Activated CD4-positive, alpha-beta memory T cell treated with anti-CD3 and anti-CD28 coated beads, Interleukin-2, amount 10 ng/mL, durations not matched to agents 7 days and 5 days (primary cell): ENCODE data around the gene FUOM. TPM values are rescaled to one million over a fixed set of nuclear protein-coding genes. Genes with fewer than 3 reads are reported as not detected.
"Not testable (repeated sequence)": the region's sequence is repeated elsewhere in the genome, so short reads cannot be mapped to it uniquely, and the experiment has no call there.

Source experiments
- CTCF ChIA-PET: fragments of 350-600 bp; sonication (Branson Sonifier 250); formaldehyde crosslinking; loops from one replicate; lab custom pipeline; 2021; ENCODE audit warnings: antibody characterized with exemption, inconsistent platforms; lab: Charles Lee
- POLR2A ChIA-PET: fragments of 350-600 bp; sonication (Branson Sonifier 250); formaldehyde crosslinking; loops from one replicate; lab custom pipeline; 2021; ENCODE audit warnings: antibody characterized with exemption; lab: Charles Lee
- DNase-seq: peaks from one replicate; pipeline ENCODE4 v3.0.0-alpha.2; 2020
- H3K27ac Mint-ChIP-seq: one replicate; pipeline ENCODE4 v1.8.0; 2021; ENCODE audit warnings: mild to moderate bottlenecking, mixed read lengths
- H3K27me3 Mint-ChIP-seq: one replicate; pipeline ENCODE4 v1.8.0; 2021; ENCODE audit warnings: mixed read lengths
- H3K36me3 Mint-ChIP-seq: one replicate; pipeline ENCODE4 v1.8.0; 2021; ENCODE audit warnings: low read depth, mixed read lengths
- H3K4me1 Mint-ChIP-seq: one replicate; pipeline ENCODE4 v1.8.0; 2021; ENCODE audit warnings: mixed read lengths
- H3K4me3 Mint-ChIP-seq: one replicate; pipeline ENCODE4 v1.8.0; 2021; ENCODE audit warnings: mild to moderate bottlenecking, mixed read lengths
- H3K9me3 Mint-ChIP-seq: one replicate; pipeline ENCODE4 v1.8.0; 2021; ENCODE audit warnings: mixed read lengths
- total RNA-seq, 2 experiments: library from RNA; stranded (reverse); gene quantifications; one replicate each; pipeline ENCODE4 v1.2.3, GENCODE V29; 2021

FUOM gene
- total RNA-seq, 2 experiments from 2014 or later = 11.2 to 11.4 TPM

GRCh38 chr10:133327651-133328357 lies 30.0 kb downstream of the FUOM start:
- no peak overlapping the region for H3K27ac Mint-ChIP-seq
- H3K27me3 Mint-ChIP-seq = peaks cover 61% of the 10 kb centered on the region
- no peaks in the 10 kb centered on the region for H3K9me3 Mint-ChIP-seq
- POLR2A ChIA-PET = interaction anchor here (1.2 to 2.8 kb wide), 2 partner anchors 20 to 62 kb away, joined by 5 to 8 read pairs; no protein-coding TSS in a partner anchor
- CTCF ChIA-PET = interaction anchor here (0.8 to 3.0 kb wide), 2 partner anchors 110 to 184 kb away, joined by 4 to 18 read pairs; no protein-coding TSS in a partner anchor
- peaks cover 11% of the 10 kb centered on the region for H3K4me1 Mint-ChIP-seq
- H3K4me3 Mint-ChIP-seq = no peak overlapping the region
- no peak for DNase-seq
- no peaks in the 10 kb centered on the region for H3K36me3 Mint-ChIP-seq

- H3K36me3 Mint-ChIP-seq = no peaks in the 10 kb centered on the region
- no peaks in the 10 kb centered on the region for H3K9me3 Mint-ChIP-seq
- H3K4me3 Mint-ChIP-seq = no peak overlapping the region
- ChIA-PET POLR2A (no interaction called here), CTCF (interaction anchor here (0.8 to 3.0 kb wide), 2 partner anchors 111 to 183 kb away, joined by 4 to 18 read pairs; no protein-coding TSS in a partner anchor)
- no peak overlapping the region for H3K27ac Mint-ChIP-seq
- H3K27me3 Mint-ChIP-seq = peaks cover 53% of the 10 kb centered on the region
- peaks cover 11% of the 10 kb centered on the region for H3K4me1 Mint-ChIP-seq
- DNase-seq = no peak
These were observed 30.8 kb downstream of the FUOM start for GRCh38 chr10:133326745-133327650.

GRCh38 chr10:133326223-133326551 lies 31.6 kb downstream of the FUOM start:
- POLR2A ChIA-PET = no interaction called here
- H3K27ac Mint-ChIP-seq = no peak overlapping the region
- no peak for DNase-seq
- H3K36me3 Mint-ChIP-seq = no peaks in the 10 kb centered on the region
- peaks cover 45% of the 10 kb centered on the region for H3K27me3 Mint-ChIP-seq
- no peaks in the 10 kb centered on the region for H3K9me3 Mint-ChIP-seq
- CTCF ChIA-PET = no interaction called here
- no peak overlapping the region for H3K4me3 Mint-ChIP-seq
- H3K4me1 Mint-ChIP-seq = peaks cover 11% of the 10 kb centered on the region

- Mint-ChIP-seq H3K36me3 (no peaks in the 10 kb centered on the region), H3K9me3 (no peaks in the 10 kb centered on the region), H3K4me3 (no peak overlapping the region), H3K27ac (no peak overlapping the region), H3K27me3 (peaks cover 39% of the 10 kb centered on the region), H3K4me1 (peaks cover 11% of the 10 kb centered on the region)
- ChIA-PET CTCF (no interaction called here), POLR2A (no interaction called here)
- no peak for DNase-seq
These were observed 32.2 kb downstream of the FUOM start for GRCh38 chr10:133325440-133326222.

- peaks cover 3% of the 10 kb centered on the region for H3K9me3 Mint-ChIP-seq
- no peak overlapping the region for H3K27ac Mint-ChIP-seq
- ChIA-PET POLR2A (no interaction called here), CTCF (interaction anchor here (1.0 to 1.2 kb wide), 2 partner anchors 10 to 17 kb away, joined by 5 to 6 read pairs; no protein-coding TSS in a partner anchor)
- H3K27me3 Mint-ChIP-seq = peaks cover 40% of the 10 kb centered on the region
- H3K4me3 Mint-ChIP-seq = no peak overlapping the region
- H3K4me1 Mint-ChIP-seq = peaks cover 9% of the 10 kb centered on the region
- H3K36me3 Mint-ChIP-seq = no peaks in the 10 kb centered on the region
- no peak for DNase-seq
These were observed 33.0 kb downstream of the FUOM start for GRCh38 chr10:133324857-133325260.

GRCh38 chr10:133324198-133324792 lies 33.5 kb downstream of the FUOM start:
- ChIA-PET CTCF (interaction anchor here (1.0 to 1.2 kb wide), 2 partner anchors 9 to 16 kb away, joined by 5 to 6 read pairs; no protein-coding TSS in a partner anchor), POLR2A (interaction anchor here (1.0 kb wide), 1 partner anchor 17 kb away, joined by 3 read pairs; no protein-coding TSS in a partner anchor)
- Mint-ChIP-seq H3K9me3 (peaks cover 3% of the 10 kb centered on the region), H3K36me3 (no peaks in the 10 kb centered on the region), H3K27ac (no peak overlapping the region), H3K27me3 (peaks cover 39% of the 10 kb centered on the region), H3K4me3 (no peak overlapping the region), H3K4me1 (peaks cover 8% of the 10 kb centered on the region)
- peak; percentile 64 for DNase-seq

GRCh38 chr10:133322064-133322709 lies 35.6 kb downstream of the FUOM start:
- CTCF ChIA-PET = interaction anchor here (1.7 kb wide), 1 partner anchor 7 kb away, joined by 11 read pairs; no protein-coding TSS in a partner anchor
- H3K9me3 Mint-ChIP-seq, POLR2A ChIA-PET, H3K27ac Mint-ChIP-seq, H3K36me3 Mint-ChIP-seq, DNase-seq, H3K4me3 Mint-ChIP-seq: not testable (repeated sequence)
- Mint-ChIP-seq H3K4me1 (peaks cover 15% of the 10 kb centered on the region), H3K27me3 (peaks cover 27% of the 10 kb centered on the region)

- H3K36me3 Mint-ChIP-seq, H3K9me3 Mint-ChIP-seq, DNase-seq, POLR2A ChIA-PET, H3K27ac Mint-ChIP-seq, H3K4me3 Mint-ChIP-seq: not testable (repeated sequence)
- H3K27me3 Mint-ChIP-seq = peaks cover 15% of the 10 kb centered on the region
- peaks cover 20% of the 10 kb centered on the region for H3K4me1 Mint-ChIP-seq
- CTCF ChIA-PET = interaction anchor here (0.7 to 1.7 kb wide), 3 partner anchors 9 to 26 kb away, joined by 4 to 11 read pairs (median 4); no protein-coding TSS in a partner anchor
These were observed 36.9 kb downstream of the FUOM start for GRCh38 chr10:133320852-133321422.

GRCh38 chr10:133318494-133319127 lies 39.2 kb downstream of the FUOM start:
- peaks cover 12% of the 10 kb centered on the region for H3K27me3 Mint-ChIP-seq
- no peaks in the 10 kb centered on the region for H3K36me3 Mint-ChIP-seq
- POLR2A ChIA-PET = no interaction called here

GRCh38 chr10:133316732-133317131 lies 41.1 kb downstream of the FUOM start:
- H3K4me3 Mint-ChIP-seq = no peak overlapping the region
- peaks cover 3% of the 10 kb centered on the region for H3K9me3 Mint-ChIP-seq
- H3K27me3 Mint-ChIP-seq = peaks cover 10% of the 10 kb centered on the region
- peaks cover 7% of the 10 kb centered on the region for H3K36me3 Mint-ChIP-seq
- ChIA-PET POLR2A (no interaction called here), CTCF (interaction anchor here (1.3 kb wide), 1 partner anchor 13 kb away, joined by 6 read pairs; no protein-coding TSS in a partner anchor)
- no peak overlapping the region for H3K27ac Mint-ChIP-seq
- DNase-seq = no peak
- H3K4me1 Mint-ChIP-seq = peaks cover 15% of the 10 kb centered on the region

More at GRCh38 chr10:133318494-133319127, 39.2 kb downstream of the FUOM start:
- H3K27ac Mint-ChIP-seq = no peak overlapping the region
- H3K9me3 Mint-ChIP-seq = peaks cover 3% of the 10 kb centered on the region
- H3K4me3 Mint-ChIP-seq = peak overlapping the region; percentile 54
- CTCF ChIA-PET = interaction anchor here (0.6 to 0.7 kb wide), 2 partner anchors 11 to 16 kb away, joined by 3 read pairs; no protein-coding TSS in a partner anchor
- DNase-seq = peak; percentile 75
- peaks cover 15% of the 10 kb centered on the region for H3K4me1 Mint-ChIP-seq

GRCh38 chr10:133316266-133316665 lies 41.6 kb downstream of the FUOM start:
- CTCF ChIA-PET = interaction anchor here (1.3 to 1.9 kb wide), 2 partner anchors 13 to 173 kb away, joined by 6 to 9 read pairs; no protein-coding TSS in a partner anchor
- H3K9me3 Mint-ChIP-seq = peaks cover 3% of the 10 kb centered on the region
- no peak for DNase-seq
- peaks cover 7% of the 10 kb centered on the region for H3K36me3 Mint-ChIP-seq
- peaks cover 15% of the 10 kb centered on the region for H3K4me1 Mint-ChIP-seq
- peaks cover 10% of the 10 kb centered on the region for H3K27me3 Mint-ChIP-seq
- H3K4me3 Mint-ChIP-seq = no peak overlapping the region
- no peak overlapping the region for H3K27ac Mint-ChIP-seq
- POLR2A ChIA-PET = no interaction called here
